ENCODE measurements around the gene BRD3. TPM values are rescaled to one million over a fixed set of nuclear protein-coding genes. Genes with fewer than 3 reads are reported as not detected.

Gene BRD3
- total and polyA plus RNA-seq, 12 donors, result 5.7 to 34.4 (median 28.9) TPM

GRCh38 chr9:134089972-134090371 is 22.1 kb upstream of the BRD3 start:
- peaks cover 0 to 21% (median 4%) of the 10 kb centered on the region in 11 donors for H3K9me3 ChIP-seq
- no peaks in the 10 kb centered on the region for H3K36me3 ChIP-seq
- TF ChIP-seq CTCF (IDR thresholded peaks at IDR 0.05), result no peak
- no peak overlapping the region for H3K4me3 ChIP-seq
- 75 to 81% methylated on average over 4 of the region's 4 CpGs for WGBS, 2 donors
- intact Hi-C loops (cut with DNase I), result loop anchor here in 1 of 10 donors (10.0 kb wide), 1 partner anchor 295 kb away; no protein-coding TSS in a partner anchor
- DNase-seq, result no peak
- no peak overlapping the region for H3K27ac ChIP-seq
- no peaks in the 10 kb centered on the region for H3K4me1 ChIP-seq
- ATAC-seq, result no peak
- H3K27me3 ChIP-seq, result peaks cover 0 to 9% (median 0%) of the 10 kb centered on the region in 7 donors

GRCh38 chr9:134088063-134088725 is 20.4 kb upstream of the BRD3 start:
- ATAC-seq, result no peak
- Histone ChIP-seq H3K27me3 (peaks cover 0 to 8% (median 0%) of the 10 kb centered on the region in 7 donors), H3K4me1 (no peaks in the 10 kb centered on the region), H3K9me3 (peaks cover 0 to 21% (median 4%) of the 10 kb centered on the region in 11 donors), H3K4me3 (no peak overlapping the region), H3K27ac (no peak overlapping the region), H3K36me3 (no peaks in the 10 kb centered on the region)
- TF ChIP-seq CTCF (IDR thresholded peaks at IDR 0.05), result no peak
- peak in 1 of 2 donors; percentile 26 for DNase-seq
- WGBS, 2 donors, result 80 to 86% methylated on average over 14 of the region's 14 CpGs
- intact Hi-C loops (cut with DNase I), result no loop called here

GRCh38 chr9:134085674-134086073 is 17.8 kb upstream of the BRD3 start:
- Histone ChIP-seq H3K27me3 (peaks cover 0 to 7% (median 0%) of the 10 kb centered on the region in 7 donors), H3K9me3 (peaks cover 0 to 11% (median 4%) of the 10 kb centered on the region in 11 donors), H3K4me1 (no peaks in the 10 kb centered on the region), H3K36me3 (no peaks in the 10 kb centered on the region), H3K27ac (no peak overlapping the region), H3K4me3 (no peak overlapping the region)
- DNase-seq, result no peak
- TF ChIP-seq CTCF (IDR thresholded peaks at IDR 0.05), result no peak
- intact Hi-C loops (cut with DNase I), result no loop called here
- ATAC-seq, result no peak
- WGBS, 2 donors, result 93 to 95% methylated on average over 2 of the region's 2 CpGs

- peaks cover 0 to 7% (median 0%) of the 10 kb centered on the region in 7 donors for H3K27me3 ChIP-seq
- H3K9me3 ChIP-seq, result peaks cover 0 to 33% (median 11%) of the 10 kb centered on the region in 11 donors
- ATAC-seq, result no peak
- TF ChIP-seq CTCF (IDR thresholded peaks at IDR 0.05), result no peak
- no peak overlapping the region for H3K27ac ChIP-seq
- intact Hi-C loops (cut with DNase I), result no loop called here
- DNase-seq, result no peak
- H3K36me3 ChIP-seq, result no peaks in the 10 kb centered on the region
- H3K4me3 ChIP-seq, result no peak overlapping the region
- H3K4me1 ChIP-seq, result no peaks in the 10 kb centered on the region
- WGBS, 2 donors, result 88 to 90% methylated on average over 2 of the region's 2 CpGs
Measured at GRCh38 chr9:134083451-134083850, 15.6 kb upstream of the BRD3 start.
